IMR-90 (cell line): ENCODE data around the gene SP8. TPM values are rescaled to one million over a fixed set of nuclear protein-coding genes. Genes with fewer than 3 reads are reported as not detected.

Experiments
- ATAC-seq: fragments of 200-7000 bp; cut with Tn5 transposase; 2 replicates; pipeline ENCODE4 v1.9.1; 2020; ENCODE audit warnings: low read depth, mild to moderate bottlenecking, moderate library complexity
- BruUV-seq: library from RNA; stranded (reverse); fragments of 400-500 nt; replicated peaks from 2 replicates; lab custom pipeline; 2021; lab: Mats Ljungman, UMichigan
- CTCF ChIA-PET: fragments of 300-600 bp; formaldehyde crosslinking; extraction: SDS; loops from one replicate; lab custom pipeline; 2021; ENCODE audit warnings: antibody characterized with exemption; lab: Yijun Ruan, JAX
- POLR2A ChIA-PET: fragments of 300-600 bp; sonication (Branson Sonifier 250); formaldehyde crosslinking; loops from one replicate; lab custom pipeline; 2022; ENCODE audit warnings: antibody characterized with exemption; ENCODE audit not compliant: unreplicated experiment; lab: Charles Lee
- DNase-seq: peaks from one replicate; pipeline ENCODE4 v3.0.0; 2013
- H2AFZ ChIP-seq: replicated peaks from 2 replicates; pipeline ENCODE3; 2013; ENCODE audit warnings: low read length, mild to moderate bottlenecking; ENCODE audit not compliant: poor library complexity
- H2AK5ac ChIP-seq: 2 replicates; pipeline ENCODE4 v1.6.1; 2013; ENCODE audit warnings: low read depth, low read length, inconsistent platforms
- H2AK9ac ChIP-seq: replicated peaks from 2 replicates; pipeline ENCODE3; 2013; ENCODE audit warnings: mild to moderate bottlenecking, low read depth, low read length, moderate library complexity; ENCODE audit not compliant: poor library complexity
- H2BK120ac ChIP-seq: 2 replicates; pipeline ENCODE4 v1.6.1; 2013; ENCODE audit warnings: low read depth, low read length, inconsistent platforms
- H2BK15ac ChIP-seq: 3 replicates; pipeline ENCODE4 v1.6.1; 2013; ENCODE audit warnings: low read depth, low read length, inconsistent platforms
- H2BK20ac ChIP-seq: 2 replicates; pipeline ENCODE4 v1.6.1; 2013; ENCODE audit warnings: low read depth, mild to moderate bottlenecking, inconsistent platforms, low read length, moderate library complexity
- H2BK5ac ChIP-seq: 2 replicates; pipeline ENCODE4 v1.6.1; 2013; ENCODE audit warnings: mild to moderate bottlenecking, low read depth, low read length, inconsistent platforms; ENCODE audit not compliant: poor library complexity, severe bottlenecking
- H3K14ac ChIP-seq: replicated peaks from 2 replicates; pipeline ENCODE4 v1.6.1; 2013; ENCODE audit warnings: low read depth, low read length, inconsistent platforms
- H3K18ac ChIP-seq: 2 replicates; pipeline ENCODE4 v1.6.1; 2013; ENCODE audit warnings: low read depth, low read length, control low read depth
- H3K23ac ChIP-seq: 2 replicates; pipeline ENCODE4 v1.6.1; 2013; ENCODE audit warnings: low read depth, low read length, inconsistent platforms
- H3K27ac ChIP-seq: 2 replicates; pipeline ENCODE4 v1.5.1; 2013; ENCODE audit warnings: mild to moderate bottlenecking, control low read depth, low read length; ENCODE audit not compliant: insufficient read depth
- H3K27me3 ChIP-seq: 2 replicates; pipeline ENCODE4 v1.6.1; 2013; ENCODE audit warnings: low read length; ENCODE audit not compliant: control insufficient read depth, insufficient read depth
- H3K36me3 ChIP-seq: 2 replicates; pipeline ENCODE4 v1.6.1; 2013; ENCODE audit warnings: low read length, mixed read lengths; ENCODE audit not compliant: control insufficient read depth, insufficient read depth
- H3K4ac ChIP-seq: 2 replicates; pipeline ENCODE4 v1.6.1; 2013; ENCODE audit warnings: low read depth, low read length, inconsistent platforms
- H3K4me1 ChIP-seq: 2 replicates; pipeline ENCODE4 v1.6.1; 2013; ENCODE audit warnings: low read length, mixed read lengths; ENCODE audit not compliant: control insufficient read depth, insufficient read depth
- H3K4me2 ChIP-seq: 2 replicates; pipeline ENCODE4 v1.6.1; 2013; ENCODE audit warnings: low read depth, mild to moderate bottlenecking, control low read depth, low read length, moderate library complexity
- H3K4me3 ChIP-seq: 2 replicates; pipeline ENCODE4 v1.5.1; 2013; ENCODE audit warnings: low read depth, mild to moderate bottlenecking, control low read depth, low read length, moderate library complexity; ENCODE audit not compliant: insufficient read depth
- H3K56ac ChIP-seq: 2 replicates; pipeline ENCODE4 v1.6.1; 2013; ENCODE audit warnings: low read length, inconsistent platforms; ENCODE audit not compliant: insufficient read depth; ENCODE audit errors: extremely low read depth
- H3K79me1 ChIP-seq, 2 experiments: 2 replicates each; pipeline ENCODE4 v1.6.1; 2013; ENCODE audit warnings: low read length in 2 of 2, inconsistent platforms in 1 of 2, low read depth in 1 of 2
- H3K9ac ChIP-seq: 2 replicates; pipeline ENCODE4 v1.6.1; 2013; ENCODE audit warnings: low read depth, low read length, control low read depth
- H3K9me1 ChIP-seq: 2 replicates; pipeline ENCODE4 v1.6.1; 2013; ENCODE audit warnings: low read length, inconsistent platforms; ENCODE audit not compliant: insufficient read depth
- H3K9me3 ChIP-seq: 2 replicates; pipeline ENCODE4 v1.6.1; 2013; ENCODE audit warnings: low read length; ENCODE audit not compliant: control insufficient read depth, insufficient read depth
- H4K20me1 ChIP-seq: 2 replicates; pipeline ENCODE4 v1.6.1; 2013; ENCODE audit warnings: low read length, inconsistent platforms; ENCODE audit not compliant: insufficient read depth
- H4K5ac ChIP-seq: 2 replicates; pipeline ENCODE4 v1.6.1; 2013; ENCODE audit warnings: mild to moderate bottlenecking, low read depth, low read length, control low read depth
- H4K8ac ChIP-seq, 2 experiments: 2 replicates each; pipeline ENCODE4 v1.6.1; 2013; ENCODE audit warnings: low read depth in 2 of 2, low read length in 2 of 2, control low read depth in 1 of 2, inconsistent platforms in 1 of 2
- H4K91ac ChIP-seq: 2 replicates; pipeline ENCODE4 v1.6.1; 2013; ENCODE audit warnings: low read depth, low read length, inconsistent platforms; ENCODE audit not compliant: insufficient read depth
- CHD1 ChIP-seq: IDR thresholded peaks from 2 replicates; pipeline ENCODE4 v1.6.1; 2012; ENCODE audit warnings: low read depth, low read length, improper control_type of control experiment
- FOS ChIP-seq: fragments of 150-350 bp; IDR thresholded peaks from 2 replicates; pipeline ENCODE4 v1.6.1; 2016; ENCODE audit warnings: low read depth, low read length
- MAFK ChIP-seq: IDR thresholded peaks from 2 replicates; pipeline ENCODE4 v1.6.1; 2012; ENCODE audit warnings: low read depth, low read length, improper control_type of control experiment
- MXI1 ChIP-seq: IDR thresholded peaks from 2 replicates; pipeline ENCODE4 v1.6.1; 2012; ENCODE audit warnings: low read depth, mild to moderate bottlenecking, low read length, moderate library complexity, borderline replicate concordance
- POLR2A ChIP-seq: IDR thresholded peaks from 2 replicates; pipeline ENCODE4 v1.6.1; 2012; ENCODE audit warnings: mild to moderate bottlenecking, low read depth, low read length
- WGBS, 2 experiments: methylation state at CpG; one replicate each; pipeline versions ENCODE4 v1.1.5 to v1.1.7; 2013; ENCODE audit warnings: missing lambda C conversion rate in 2 of 2; ENCODE audit not compliant: insufficient read length in 1 of 2; ENCODE audit errors: extremely low coverage in 2 of 2; 5-methylcytosine and 5-hydroxymethylcytosine counted together
- dilution Hi-C: fragments of 300-500 bp; cut with HindIII; formaldehyde crosslinking; loops from one replicate; pipeline ENCODE4 v1.14.3; 2018; ENCODE audit warnings: low sequenced_read_pairs; ENCODE audit not compliant: unreplicated experiment
- in situ Hi-C: fragments of 300-500 bp; cut with MboI; formaldehyde crosslinking; loops from 3 replicates; pipeline ENCODE4 v1.14.3; 2019; ENCODE audit warnings: low sequenced_read_pairs, inconsistent platforms, mixed read lengths
- intact Hi-C: fragments of 100-400 bp; cut with micrococcal nuclease; formaldehyde crosslinking; loops from 2 replicates; pipeline ENCODE4 v1.10.0; 2022
- polyA plus RNA-seq, 3 experiments: library from polyadenylated mRNA; depleted of rRNA; stranded (reverse); fragments of >200 nt; gene quantifications; 2 replicates each; pipeline ENCODE4 v1.2.3, GENCODE V29; 2012; ENCODE audit warnings: low replicate concordance in 1 of 3
- total RNA-seq: library from RNA; depleted of rRNA; stranded (reverse); fragments of >200 nt; gene quantifications from 2 replicates; pipeline ENCODE4 v1.2.3, GENCODE V29; 2012
- TF ChIP-seq, protein P1 (sequence below): conservative IDR thresholded peaks from 2 replicates; pipeline ENCODE4 v1.5.1; 2012; ENCODE audit warnings: mild to moderate bottlenecking, low read depth, low read length, improper control_type of control experiment

Gene SP8
- total and polyA plus RNA-seq, 2 of the 4 experiments (the other 2 are of a cell fraction): not detected

DNA sequence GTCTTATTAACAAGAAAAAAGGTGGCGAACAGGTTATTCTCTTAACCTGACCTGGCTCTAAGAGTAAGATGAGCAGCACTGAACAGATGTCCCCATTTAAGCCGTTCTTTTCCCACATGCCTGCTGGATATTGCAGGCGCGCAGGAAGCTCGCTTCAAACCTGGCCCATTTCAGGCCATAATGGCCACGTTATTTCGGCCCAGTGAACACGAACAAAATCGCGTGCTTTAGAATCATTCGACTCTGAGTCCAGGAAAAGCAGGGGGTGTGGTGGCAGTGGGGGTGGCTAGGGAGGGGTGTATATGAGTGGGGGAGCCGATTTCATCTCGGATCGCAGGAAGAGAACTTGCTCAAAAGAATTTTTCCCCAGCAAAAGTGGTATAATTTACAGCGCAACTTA lies 6.6 kb upstream of the SP8 start:
- no peak overlapping the region for H3K18ac ChIP-seq
- intact Hi-C loops (no loop called here), dilution Hi-C loops (no loop called here), in situ Hi-C loops (no loop called here)
- H4K5ac ChIP-seq: no peak overlapping the region
- H2AK5ac ChIP-seq: no peak overlapping the region
- no peak overlapping the region for H3K14ac ChIP-seq
- TF ChIP-seq CHD1: no peak
- TF ChIP-seq, protein P1, sequence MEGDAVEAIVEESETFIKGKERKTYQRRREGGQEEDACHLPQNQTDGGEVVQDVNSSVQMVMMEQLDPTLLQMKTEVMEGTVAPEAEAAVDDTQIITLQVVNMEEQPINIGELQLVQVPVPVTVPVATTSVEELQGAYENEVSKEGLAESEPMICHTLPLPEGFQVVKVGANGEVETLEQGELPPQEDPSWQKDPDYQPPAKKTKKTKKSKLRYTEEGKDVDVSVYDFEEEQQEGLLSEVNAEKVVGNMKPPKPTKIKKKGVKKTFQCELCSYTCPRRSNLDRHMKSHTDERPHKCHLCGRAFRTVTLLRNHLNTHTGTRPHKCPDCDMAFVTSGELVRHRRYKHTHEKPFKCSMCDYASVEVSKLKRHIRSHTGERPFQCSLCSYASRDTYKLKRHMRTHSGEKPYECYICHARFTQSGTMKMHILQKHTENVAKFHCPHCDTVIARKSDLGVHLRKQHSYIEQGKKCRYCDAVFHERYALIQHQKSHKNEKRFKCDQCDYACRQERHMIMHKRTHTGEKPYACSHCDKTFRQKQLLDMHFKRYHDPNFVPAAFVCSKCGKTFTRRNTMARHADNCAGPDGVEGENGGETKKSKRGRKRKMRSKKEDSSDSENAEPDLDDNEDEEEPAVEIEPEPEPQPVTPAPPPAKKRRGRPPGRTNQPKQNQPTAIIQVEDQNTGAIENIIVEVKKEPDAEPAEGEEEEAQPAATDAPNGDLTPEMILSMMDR: no peak
- no peak for TF ChIP-seq POLR2A
- TF ChIP-seq MXI1: no peak
- TF ChIP-seq MAFK: no peak
- no peak for TF ChIP-seq FOS
- no peak overlapping the region for H3K4ac ChIP-seq
- no peak overlapping the region for H2BK20ac ChIP-seq
- no peak overlapping the region for H2BK15ac ChIP-seq
- H4K91ac ChIP-seq: no peak overlapping the region
- no peak overlapping the region for H3K9ac ChIP-seq
- H3K4me1 ChIP-seq: peaks cover 4% of the 10 kb centered on the region; the same call in 1 of the 2 replicates
- ATAC-seq (no peak), DNase-seq (no peak)
- no peaks in the 10 kb centered on the region for H4K20me1 ChIP-seq
- POLR2A ChIA-PET: interaction anchor here (0.7 kb wide), 1 partner anchor 1287 kb away, joined by 15 read pairs; no protein-coding TSS in a partner anchor
- no peak overlapping the region for H3K4me2 ChIP-seq
- BruUV-seq: no TSS peak
- no peaks in the 10 kb centered on the region for H3K9me1 ChIP-seq
- no peak overlapping the region for H4K8ac ChIP-seq
- no peak overlapping the region for H2AK9ac ChIP-seq
- no peak overlapping the region for H3K4me3 ChIP-seq
- no peak overlapping the region for H3K27ac ChIP-seq
- no peak overlapping the region for H3K56ac ChIP-seq
- CTCF ChIA-PET: no interaction called here
- WGBS, 2 experiments: 5% methylated on average over 4 of the region's 15 CpGs; no CpG with 5 or more reads in 1 of the 2 experiments
- no peaks in the 10 kb centered on the region for H3K36me3 ChIP-seq
- H3K79me1 ChIP-seq: no peaks in the 10 kb centered on the region
- H3K27me3 ChIP-seq: peaks cover 64% of the 10 kb centered on the region
- no peak overlapping the region for H3K23ac ChIP-seq
- 0 out of 2 replicates have a peak, but pooled peaks cover 2% of the 10 kb centered on the region for H3K9me3 ChIP-seq
- no peak overlapping the region for H2BK120ac ChIP-seq
- no peak overlapping the region for H2AFZ ChIP-seq
- no peak overlapping the region for H2BK5ac ChIP-seq
